GM08714 (cell line): ENCODE measurements around the gene PRKAG2.
"Not testable (repeated sequence)": the region's sequence is repeated elsewhere in the genome, so short reads cannot be mapped to it uniquely, and the experiment has no call there.

Source experiments
- H3K4me3 ChIP-seq: fragments of 200-500 bp; sonication (Bioruptor generic); 2 replicates; pipeline ENCODE4 v1.5.1; 2014; ENCODE audit warnings: mild to moderate bottlenecking, low read length, inconsistent platforms
- ZNF274 ChIP-seq: IDR thresholded peaks from 2 replicates; pipeline ENCODE4 v1.6.1; 2012; ENCODE audit warnings: mild to moderate bottlenecking, low read depth, low read length

The PRKAG2 gene

GRCh38 chr7:151836191-151836926 is 40.6 kb downstream of the PRKAG2 start:
- TF ChIP-seq ZNF274 = no peak
- no peak overlapping the region for H3K4me3 ChIP-seq

GRCh38 chr7:151835636-151836035 is 41.3 kb downstream of the PRKAG2 start:
- TF ChIP-seq ZNF274 = no peak
- H3K4me3 ChIP-seq = no peak overlapping the region

GRCh38 chr7:151834271-151835035 is 42.5 kb downstream of the PRKAG2 start:
- no peak for TF ChIP-seq ZNF274
- no peak overlapping the region for H3K4me3 ChIP-seq

DNA sequence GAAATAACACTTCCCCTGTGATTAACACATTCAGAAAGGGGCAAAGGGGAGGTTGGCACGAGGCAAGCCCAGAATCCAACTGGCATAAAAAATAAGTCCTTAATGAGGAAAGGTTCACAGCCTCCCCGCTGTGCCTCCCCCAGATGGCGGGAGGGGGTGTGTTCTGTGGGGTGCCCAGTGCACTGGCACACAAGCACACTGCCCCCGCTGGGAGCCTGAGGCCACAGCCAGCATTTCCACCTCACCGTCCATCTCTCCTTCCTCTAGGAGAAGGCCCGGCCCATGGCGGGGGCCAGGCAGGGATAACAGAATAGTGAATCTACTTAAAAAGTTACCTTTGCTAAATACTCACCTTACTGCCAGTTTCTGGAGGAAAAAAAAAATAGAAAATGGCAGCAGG is 43.2 kb downstream of the PRKAG2 start:
- no peak overlapping the region for H3K4me3 ChIP-seq
- no peak for TF ChIP-seq ZNF274

- TF ChIP-seq ZNF274 = no peak
- H3K4me3 ChIP-seq = no peak overlapping the region
These were observed 43.7 kb downstream of the PRKAG2 start for GRCh38 chr7:151833213-151833651.

GRCh38 chr7:151832656-151833055 is 44.3 kb downstream of the PRKAG2 start:
- no peak for TF ChIP-seq ZNF274
- H3K4me3 ChIP-seq = no peak overlapping the region

DNA sequence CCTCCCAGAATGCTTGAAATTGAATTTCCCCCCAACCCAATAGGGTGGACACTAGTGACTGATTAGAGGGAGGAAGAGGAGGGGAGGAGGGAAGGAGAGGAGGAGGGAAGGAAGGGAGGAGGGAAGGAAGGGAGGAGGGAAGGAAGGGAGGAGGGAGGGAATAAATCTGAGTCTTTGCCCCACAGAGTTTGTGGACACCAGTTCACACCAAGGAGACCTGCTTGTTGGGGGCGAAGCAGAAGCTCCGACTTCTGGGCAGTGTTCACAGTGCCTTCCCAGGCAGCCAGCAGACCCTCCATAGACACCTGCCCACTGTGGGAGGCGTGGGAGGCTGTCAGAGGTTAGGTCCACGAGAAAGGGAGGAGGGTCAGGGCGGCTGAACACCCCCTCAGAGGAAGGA is 44.8 kb downstream of the PRKAG2 start:
- H3K4me3 ChIP-seq = no peak overlapping the region

GRCh38 chr7:151831606-151832005 is 45.3 kb downstream of the PRKAG2 start:
- no peak for TF ChIP-seq ZNF274
- no peak overlapping the region for H3K4me3 ChIP-seq

More for the DNA sequence above, 44.8 kb downstream of the PRKAG2 start:
- TF ChIP-seq ZNF274 = no peak

GRCh38 chr7:151830121-151830830 is 46.6 kb downstream of the PRKAG2 start:
- H3K4me3 ChIP-seq = no peak overlapping the region

GRCh38 chr7:151829707-151830106 is 47.2 kb downstream of the PRKAG2 start:
- no peak for TF ChIP-seq ZNF274
- no peak overlapping the region for H3K4me3 ChIP-seq

More at GRCh38 chr7:151830121-151830830, 46.6 kb downstream of the PRKAG2 start:
- TF ChIP-seq ZNF274 = no peak

DNA sequence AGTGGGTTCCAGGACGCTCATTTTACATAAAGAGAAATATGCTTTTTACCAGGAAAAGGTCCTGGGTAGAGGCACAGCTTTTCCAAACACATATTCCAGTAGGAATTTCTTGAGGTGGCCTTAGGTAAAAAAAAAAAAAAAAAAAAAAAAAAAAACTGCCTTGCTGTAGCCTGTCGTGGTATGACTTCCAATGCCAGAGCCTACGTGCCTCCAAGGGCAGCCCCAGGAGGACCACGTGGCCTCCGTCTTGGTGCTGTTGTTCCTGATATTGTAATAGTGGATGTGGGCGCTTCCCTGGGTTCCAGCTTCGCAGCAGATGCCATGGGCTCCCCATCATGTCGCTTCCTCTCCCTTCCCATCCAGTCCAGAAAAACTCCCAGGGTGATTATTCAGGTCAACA is 49.3 kb downstream of the PRKAG2 start:
- no peak overlapping the region for H3K4me3 ChIP-seq
- no peak for TF ChIP-seq ZNF274

- not testable (repeated sequence) for H3K4me3 ChIP-seq
These were observed 50.6 kb downstream of the PRKAG2 start for GRCh38 chr7:151826316-151826715.

GRCh38 chr7:151825721-151826120 is 51.2 kb downstream of the PRKAG2 start:
- no peak for TF ChIP-seq ZNF274
- no peak overlapping the region for H3K4me3 ChIP-seq

- TF ChIP-seq ZNF274 = no peak
- H3K4me3 ChIP-seq = no peak overlapping the region
These were observed 52.5 kb downstream of the PRKAG2 start for GRCh38 chr7:151824373-151824933.
